HUES6 (cell line): ENCODE data around the gene PRPF8.
"Not testable (repeated sequence)": the region's sequence is repeated elsewhere in the genome, so short reads cannot be mapped to it uniquely, and the experiment has no call there.

ENCODE experiments used
- H3K27ac ChIP-seq: 2 replicates; pipeline ENCODE4 v1.7.0; 2013; ENCODE audit warnings: low read depth, mild to moderate bottlenecking, low read length, inconsistent platforms
- H3K27me3 ChIP-seq: 2 replicates; pipeline ENCODE4 v1.6.1; 2013; ENCODE audit warnings: low read length; ENCODE audit not compliant: control insufficient read depth, insufficient read depth
- H3K36me3 ChIP-seq: 2 replicates; pipeline ENCODE4 v1.6.1; 2013; ENCODE audit warnings: low read length; ENCODE audit not compliant: control insufficient read depth, insufficient read depth
- H3K4me1 ChIP-seq: 2 replicates; pipeline ENCODE4 v1.6.1; 2013; ENCODE audit warnings: low read length; ENCODE audit not compliant: control insufficient read depth, insufficient read depth
- H3K4me3 ChIP-seq: 2 replicates; pipeline ENCODE4 v1.5.1; 2013; ENCODE audit warnings: low read depth, low read length
- H3K9ac ChIP-seq: one replicate; pipeline ENCODE4 v1.6.1; 2013; ENCODE audit warnings: mild to moderate bottlenecking, low read length
- H3K9me3 ChIP-seq: 2 replicates; pipeline ENCODE4 v1.6.1; 2013; ENCODE audit warnings: low read depth, low read length; ENCODE audit not compliant: control insufficient read depth, insufficient read depth

The PRPF8 gene

DNA sequence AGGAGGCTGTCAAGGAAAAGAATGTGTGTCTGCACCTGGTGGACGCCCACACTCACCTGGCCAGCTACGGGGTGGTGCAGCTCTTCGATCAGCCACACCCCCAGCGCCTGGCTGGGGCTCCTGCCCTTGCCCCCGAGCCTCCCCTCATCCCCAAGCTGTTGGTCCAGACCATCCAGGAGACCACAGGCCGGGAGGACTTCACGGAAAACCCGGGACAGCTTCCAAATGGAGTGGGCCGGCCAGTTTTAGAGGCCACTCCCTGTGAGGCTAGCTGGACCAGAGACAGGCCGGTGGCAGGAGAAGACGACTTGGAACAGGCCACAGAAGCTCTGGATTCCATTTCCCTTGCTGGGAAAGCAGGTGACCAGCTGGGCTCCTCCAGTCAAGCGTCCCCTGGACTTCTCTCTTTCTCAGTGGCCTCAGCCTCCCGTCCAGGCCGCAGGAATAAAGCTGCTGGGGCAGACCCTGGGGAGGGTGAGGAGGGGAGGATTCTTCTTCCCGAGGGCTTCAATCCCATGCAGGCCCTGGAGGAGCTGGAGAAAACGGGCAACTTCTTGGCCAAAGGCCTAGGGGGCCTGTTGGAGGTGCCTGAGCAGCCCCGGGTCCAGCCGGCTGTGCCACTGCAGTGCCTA is 42.1 kb upstream of the PRPF8 start:
- Histone ChIP-seq H3K27me3 (no peaks in the 10 kb centered on the region), H3K36me3 (peaks cover 9% of the 10 kb centered on the region; the same call in 1 of the 2 replicates), H3K4me3 (no peak overlapping the region), H3K4me1 (peaks cover 6% of the 10 kb centered on the region; the same call in 1 of the 2 replicates), H3K9ac (no peak overlapping the region), H3K27ac (no peak overlapping the region), H3K9me3 (no peaks in the 10 kb centered on the region)

DNA sequence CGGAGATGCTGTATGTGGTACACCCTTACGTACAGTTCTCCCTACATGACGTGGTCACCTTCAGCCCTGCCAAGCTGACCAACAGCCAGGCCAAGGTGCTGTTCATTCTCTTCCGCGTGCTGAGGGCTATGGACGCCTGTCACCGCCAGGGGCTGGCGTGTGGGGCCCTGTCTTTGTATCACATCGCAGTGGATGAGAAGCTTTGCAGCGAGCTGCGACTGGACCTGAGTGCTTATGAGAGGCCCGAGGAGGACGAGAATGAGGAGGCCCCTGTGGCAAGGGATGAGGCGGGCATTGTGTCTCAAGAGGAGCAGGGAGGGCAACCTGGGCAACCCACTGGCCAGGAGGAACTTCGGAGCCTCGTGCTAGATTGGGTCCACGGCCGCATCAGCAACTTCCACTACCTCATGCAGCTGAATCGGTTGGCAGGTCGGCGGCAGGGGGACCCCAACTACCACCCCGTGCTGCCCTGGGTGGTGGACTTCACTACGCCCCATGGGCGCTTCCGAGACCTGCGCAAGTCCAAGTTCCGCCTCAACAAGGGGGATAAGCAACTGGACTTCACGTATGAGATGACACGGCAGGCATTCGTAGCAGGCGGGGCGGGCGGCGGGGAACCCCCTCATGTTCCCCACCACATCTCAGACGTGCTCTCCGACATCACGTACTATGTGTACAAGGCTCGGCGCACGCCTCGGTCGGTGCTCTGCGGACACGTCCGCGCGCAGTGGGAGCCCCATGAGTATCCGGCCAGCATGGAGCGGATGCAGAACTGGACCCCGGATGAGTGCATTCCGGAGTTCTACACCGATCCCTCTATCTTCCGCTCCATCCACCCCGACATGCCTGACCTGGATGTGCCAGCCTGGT is 41.2 kb upstream of the PRPF8 start:
- peak overlapping the region; percentile 59 for H3K4me3 ChIP-seq
- no peaks in the 10 kb centered on the region for H3K27me3 ChIP-seq
- H3K9me3 ChIP-seq = no peaks in the 10 kb centered on the region
- H3K36me3 ChIP-seq = peaks cover 6% of the 10 kb centered on the region; the same call in 1 of the 2 replicates
- no peak overlapping the region for H3K9ac ChIP-seq
- no peak overlapping the region for H3K27ac ChIP-seq
- peaks cover 6% of the 10 kb centered on the region; the same call in 1 of the 2 replicates for H3K4me1 ChIP-seq

DNA sequence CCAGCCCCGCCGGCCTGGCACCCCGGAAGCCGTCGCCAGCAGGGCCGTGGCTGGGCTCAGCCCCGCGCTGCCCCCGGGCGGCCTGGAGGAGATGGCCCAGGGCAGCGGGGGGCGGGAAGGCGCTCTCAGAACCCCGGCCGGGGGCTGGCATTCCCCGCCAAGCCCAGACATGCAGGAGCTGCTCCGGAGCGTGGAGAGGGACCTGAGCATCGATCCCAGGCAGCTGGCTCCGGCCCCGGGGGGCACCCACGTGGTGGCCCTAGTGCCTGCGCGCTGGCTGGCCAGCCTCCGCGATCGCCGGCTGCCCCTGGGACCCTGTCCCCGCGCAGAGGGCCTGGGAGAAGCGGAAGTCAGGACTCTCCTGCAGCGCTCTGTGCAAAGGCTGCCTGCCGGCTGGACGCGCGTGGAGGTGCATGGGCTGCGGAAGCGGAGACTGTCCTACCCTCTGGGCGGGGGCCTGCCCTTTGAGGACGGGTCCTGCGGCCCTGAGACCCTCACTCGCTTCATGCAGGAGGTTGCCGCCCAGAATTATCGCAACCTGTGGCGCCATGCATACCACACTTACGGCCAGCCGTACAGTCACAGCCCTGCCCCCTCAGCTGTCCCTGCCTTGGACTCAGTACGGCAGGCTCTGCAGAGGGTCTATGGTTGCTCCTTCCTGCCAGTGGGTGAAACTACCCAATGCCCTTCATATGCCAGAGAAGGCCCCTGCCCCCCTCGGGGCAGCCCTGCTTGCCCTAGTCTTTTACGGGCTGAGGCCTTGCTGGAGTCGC is 40.4 kb upstream of the PRPF8 start:
- H3K4me3 ChIP-seq = peak overlapping the region; percentile 59
- H3K9me3 ChIP-seq = no peaks in the 10 kb centered on the region
- H3K9ac ChIP-seq = peak overlapping the region; percentile 57
- no peaks in the 10 kb centered on the region for H3K27me3 ChIP-seq
- no peak overlapping the region for H3K27ac ChIP-seq
- H3K4me1 ChIP-seq = peaks cover 6% of the 10 kb centered on the region; the same call in 1 of the 2 replicates
- peaks cover 6% of the 10 kb centered on the region; the same call in 1 of the 2 replicates for H3K36me3 ChIP-seq

DNA sequence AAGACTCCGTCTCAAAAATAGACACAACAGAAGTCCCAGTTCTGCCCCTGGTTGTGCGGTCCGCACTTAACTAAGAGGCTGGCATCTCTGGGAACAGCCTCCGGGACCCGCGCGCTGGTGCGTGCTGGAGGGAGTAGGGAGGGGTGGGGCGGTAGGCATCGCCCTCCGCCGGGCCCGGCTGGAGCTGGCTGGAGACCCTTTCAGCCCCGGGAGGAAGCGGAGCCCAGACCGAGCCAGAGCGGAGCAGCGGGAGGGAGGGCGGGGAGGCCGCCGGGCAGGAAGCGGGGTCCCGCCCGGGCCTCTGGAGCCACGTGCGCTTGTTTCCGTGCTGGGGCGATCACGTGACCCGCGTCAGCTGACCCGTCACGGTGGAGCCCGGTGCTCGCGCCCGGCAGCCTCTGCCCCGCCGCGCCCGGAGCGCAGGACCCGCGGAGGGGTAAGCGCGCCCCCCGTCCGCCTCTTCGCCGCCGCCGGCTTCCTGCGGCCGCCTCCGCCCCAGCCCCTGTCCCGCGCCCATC is 39.7 kb upstream of the PRPF8 start, which contains the start of gene WDR81:
Gene WDR81, plus strand, starts transcription at position 354 of the 518 bp plus-strand sequence. CDS start 256 bp downstream, outside the sequence.
- H3K27me3 ChIP-seq = no peaks in the 10 kb centered on the region
- H3K9ac ChIP-seq = peak within 1 kb of the TSS; percentile 57
- H3K36me3 ChIP-seq = peaks cover 6% of the 10 kb centered on the region; the same call in 1 of the 2 replicates
- peak within 1 kb of the TSS; percentile 59; the same call in 1 of the 2 replicates for H3K27ac ChIP-seq
- peaks cover 6% of the 10 kb centered on the region; the same call in 1 of the 2 replicates for H3K4me1 ChIP-seq
- no peaks in the 10 kb centered on the region for H3K9me3 ChIP-seq
- H3K4me3 ChIP-seq = peak within 1 kb of the TSS; percentile 59

DNA sequence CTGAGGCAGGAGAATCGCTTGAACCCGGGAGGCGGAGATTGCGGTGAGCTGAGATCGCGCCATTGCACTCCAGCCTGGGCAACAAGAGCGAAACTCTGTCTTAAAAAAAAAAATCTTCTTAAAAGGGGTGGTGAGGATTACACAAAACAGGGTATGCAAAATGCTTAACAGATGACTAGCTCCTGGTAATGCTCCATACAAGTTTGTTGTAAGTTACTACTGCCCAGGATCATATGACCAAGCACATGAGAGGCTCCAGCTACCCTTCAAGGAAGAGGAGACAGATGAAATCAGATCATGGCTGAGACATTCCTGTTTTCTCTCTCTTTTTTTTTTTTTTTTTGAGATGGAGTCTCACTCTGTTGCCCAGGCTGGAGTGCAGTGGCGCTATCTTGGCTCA is 37.4 kb upstream of the PRPF8 start:
- H3K27ac ChIP-seq, H3K4me3 ChIP-seq, H3K36me3 ChIP-seq, H3K9ac ChIP-seq, H3K9me3 ChIP-seq, H3K27me3 ChIP-seq: not testable (repeated sequence)
- H3K4me1 ChIP-seq = peaks cover 11% of the 10 kb centered on the region; the same call in 1 of the 2 replicates

DNA sequence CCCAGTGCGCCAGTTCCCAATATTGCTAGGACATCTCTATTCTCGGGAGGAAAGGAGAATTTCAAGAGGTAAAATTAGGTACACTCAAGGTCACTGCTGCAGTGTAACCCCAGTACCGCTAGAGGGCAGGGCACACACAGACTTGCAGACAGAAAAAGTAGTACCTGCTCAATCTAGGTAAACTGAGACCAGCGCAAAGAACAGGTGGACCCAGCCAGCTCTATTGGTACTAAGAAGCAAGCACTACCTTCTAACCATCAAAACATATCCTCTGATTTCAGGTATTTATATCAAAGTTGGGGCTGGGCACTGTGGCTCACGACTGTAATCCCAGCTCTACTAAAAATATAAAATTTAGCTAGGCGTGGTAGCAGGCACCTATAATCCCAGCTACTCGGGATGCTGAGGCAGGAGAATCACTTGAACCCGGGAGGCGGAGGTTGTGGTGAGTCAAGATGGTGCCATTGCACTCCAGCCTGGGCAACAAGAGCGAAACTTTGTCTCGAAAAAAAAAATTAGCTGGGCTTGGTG is 36.3 kb upstream of the PRPF8 start:
- Histone ChIP-seq H3K4me3 (no peak overlapping the region), H3K9me3 (no peaks in the 10 kb centered on the region), H3K4me1 (peaks cover 11% of the 10 kb centered on the region; the same call in 1 of the 2 replicates), H3K27ac (no peak overlapping the region), H3K36me3 (no peaks in the 10 kb centered on the region), H3K9ac (no peak overlapping the region), H3K27me3 (no peaks in the 10 kb centered on the region)

DNA sequence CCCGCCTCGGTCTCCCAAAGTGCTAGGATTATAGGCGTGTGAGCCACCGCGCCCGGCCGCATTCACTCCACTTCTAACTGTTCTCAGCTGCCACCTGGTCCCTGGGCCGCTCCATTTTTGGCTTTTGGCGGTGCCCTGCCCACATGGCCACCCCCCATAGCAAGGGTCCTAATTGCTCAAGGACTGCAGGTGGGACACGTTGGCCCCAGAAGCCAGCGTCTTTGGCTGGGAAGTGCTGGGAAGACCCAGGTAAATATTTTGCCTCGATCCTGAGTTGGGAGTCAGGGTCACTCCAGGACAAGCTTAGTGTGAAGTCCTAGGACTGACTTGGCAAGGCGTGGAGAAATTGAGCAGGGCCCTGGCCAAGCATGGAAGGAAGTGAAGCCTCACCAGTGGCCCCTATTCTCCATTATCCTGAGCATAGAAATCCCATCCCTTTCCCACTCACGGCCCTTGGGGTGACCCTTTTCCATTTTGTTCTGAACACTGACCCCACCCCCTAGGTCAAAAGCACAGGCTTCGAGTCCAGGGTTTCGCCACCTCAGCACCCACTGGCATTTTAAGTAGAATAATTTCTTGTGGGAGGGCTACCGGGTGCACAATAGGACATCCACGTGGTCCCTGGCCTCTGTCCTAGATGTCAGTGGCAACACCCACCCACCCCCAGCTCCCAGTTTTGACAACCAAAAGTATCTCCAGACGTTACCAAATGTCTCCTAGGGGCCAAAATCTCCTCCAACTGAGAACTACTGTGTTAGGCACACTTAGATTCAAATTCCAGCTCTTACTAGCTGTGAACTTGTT is 33.9 kb upstream of the PRPF8 start:
- Histone ChIP-seq H3K36me3 (peaks cover 1% of the 10 kb centered on the region; the same call in 1 of the 2 replicates), H3K4me1 (peaks cover 14% of the 10 kb centered on the region), H3K4me3 (no peak overlapping the region), H3K27me3 (no peaks in the 10 kb centered on the region), H3K27ac (no peak overlapping the region), H3K9ac (no peak overlapping the region), H3K9me3 (no peaks in the 10 kb centered on the region)

DNA sequence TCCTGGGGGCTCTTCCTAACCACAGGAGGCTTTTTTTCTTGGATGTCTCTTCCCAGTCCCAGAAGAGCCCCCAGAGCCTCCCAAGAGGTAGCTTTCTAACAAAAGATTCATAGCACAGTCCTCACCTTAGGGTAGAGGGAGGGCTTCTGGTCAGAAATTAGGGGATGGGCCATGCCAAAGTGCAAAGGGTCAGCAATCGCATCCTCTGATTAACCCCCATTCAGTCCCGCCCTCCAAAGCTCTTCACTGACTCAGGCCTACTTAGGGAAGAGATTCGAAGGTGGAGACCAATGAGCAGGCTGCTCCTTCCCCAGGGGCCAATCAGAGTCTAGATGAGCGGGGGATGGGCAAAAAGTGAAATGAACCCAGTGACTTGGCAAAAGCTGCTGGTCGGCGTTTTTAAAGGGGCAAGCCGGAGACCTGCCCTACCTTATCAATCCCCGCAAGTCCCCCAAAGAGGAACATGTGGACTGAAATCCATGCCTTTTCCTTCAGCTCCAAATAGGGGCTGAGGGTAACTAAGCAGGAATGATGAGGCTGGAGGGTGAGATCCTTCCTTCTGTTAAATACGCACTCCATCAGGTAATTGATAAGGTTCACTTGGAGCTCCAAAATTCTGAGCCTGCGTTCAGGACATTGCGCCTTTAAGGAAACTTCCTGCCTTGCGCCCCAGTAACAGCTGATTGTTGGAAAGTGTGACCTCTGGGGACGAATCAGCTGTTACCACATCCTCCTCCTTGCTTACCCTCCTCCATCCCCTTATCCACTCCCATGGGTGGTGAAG is 32.4 kb upstream of the PRPF8 start:
- Histone ChIP-seq H3K4me3 (peak overlapping the region; percentile 79), H3K27ac (peak overlapping the region; percentile 97), H3K27me3 (no peaks in the 10 kb centered on the region), H3K36me3 (peaks cover 16% of the 10 kb centered on the region), H3K9me3 (no peaks in the 10 kb centered on the region), H3K9ac (peak overlapping the region; percentile 93), H3K4me1 (peaks cover 19% of the 10 kb centered on the region)

DNA sequence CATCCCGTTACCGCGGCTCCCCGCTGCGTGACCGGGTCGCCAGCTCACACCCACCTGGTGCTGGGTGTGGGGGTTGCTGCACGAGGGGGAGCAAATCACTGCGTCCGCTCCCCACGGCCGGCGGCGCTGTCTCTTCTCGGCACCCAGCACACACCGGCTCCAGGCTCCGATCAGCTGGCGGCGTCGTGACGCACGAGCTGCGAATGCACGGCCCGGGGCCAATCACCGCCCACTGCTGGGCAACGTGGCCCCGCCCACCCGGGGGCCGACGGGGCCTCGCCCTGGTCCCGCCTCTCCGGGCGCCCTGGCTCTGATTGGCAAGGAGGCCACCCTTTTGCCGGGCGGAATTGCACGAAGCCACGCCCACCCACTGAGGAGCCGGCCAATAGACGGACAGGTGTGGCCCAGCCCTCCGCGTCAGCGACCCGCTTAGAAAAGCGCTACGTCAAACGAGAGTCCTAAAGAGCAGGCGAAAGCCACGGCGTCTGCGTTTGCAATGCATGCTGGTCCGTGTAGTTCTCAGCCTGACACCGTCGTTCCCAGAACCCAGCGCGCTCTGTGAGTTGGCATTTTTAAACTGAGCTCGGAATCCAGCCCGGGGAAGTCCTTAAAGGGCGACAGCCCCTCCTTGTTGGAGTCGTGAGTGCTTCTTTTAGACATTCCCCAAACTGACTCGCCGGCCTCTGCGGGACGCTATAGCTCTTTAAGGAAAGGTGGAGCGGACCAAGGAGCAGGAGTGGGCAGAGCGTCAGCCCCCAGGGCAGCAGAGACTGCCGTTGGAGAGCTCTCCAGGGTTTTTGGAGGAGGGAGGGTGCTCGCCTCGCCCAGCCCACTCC is 31.6 kb upstream of the PRPF8 start:
- Histone ChIP-seq H3K9ac (peak overlapping the region; percentile 93), H3K4me1 (peaks cover 19% of the 10 kb centered on the region), H3K27me3 (no peaks in the 10 kb centered on the region), H3K9me3 (no peaks in the 10 kb centered on the region), H3K27ac (peak overlapping the region; percentile 97), H3K4me3 (peak overlapping the region; percentile 79), H3K36me3 (peaks cover 19% of the 10 kb centered on the region)
